Neural cell (in vitro differentiated cells): ENCODE data around the gene LMOD1. TPM values are rescaled to one million over a fixed set of nuclear protein-coding genes. Genes with fewer than 3 reads are reported as not detected.

Experiments used
- H2AFZ ChIP-seq: fragments of 200-600, 300-800 bp; sonication (generic), shearing (Covaris generic); 2 replicates; pipeline ENCODE4 v1.6.0; 2014; ENCODE audit warnings: low read depth, mild to moderate bottlenecking, antibody characterized with exemption, low read length, moderate library complexity
- H3F3A ChIP-seq: fragments of 200-600 bp; shearing (Covaris generic); 2 replicates; pipeline ENCODE4 v1.6.1; 2016; ENCODE audit warnings: mild to moderate bottlenecking, moderate library complexity, mixed read lengths, antibody characterized with exemption, low read length; ENCODE audit not compliant: insufficient read depth, poor library complexity, severe bottlenecking
- H3K27ac ChIP-seq: fragments of 200-600, 300-800 bp; sonication (generic), shearing (Covaris generic); 2 replicates; pipeline ENCODE4 v1.5.1; 2014; ENCODE audit warnings: mild to moderate bottlenecking, low read length, moderate library complexity
- H3K27me3 ChIP-seq: fragments of 300-800, 200-600 bp; sonication (generic), shearing (Covaris generic); 2 replicates; pipeline ENCODE4 v1.6.0; 2014; ENCODE audit warnings: mild to moderate bottlenecking, low read depth, low read length, moderate library complexity; ENCODE audit not compliant: insufficient read depth
- H3K36me3 ChIP-seq: fragments of 300-800, 200-600 bp; sonication (generic), shearing (Covaris generic); 2 replicates; pipeline ENCODE4 v1.5.1; 2014; ENCODE audit warnings: mild to moderate bottlenecking, antibody characterized with exemption, low read length, moderate library complexity; ENCODE audit not compliant: insufficient read depth
- H3K4me2 ChIP-seq: fragments of 300-800, 200-600 bp; sonication (generic), shearing (Covaris generic); 2 replicates; pipeline ENCODE4 v1.6.0; 2014; ENCODE audit warnings: mild to moderate bottlenecking, low read length
- H3K4me3 ChIP-seq: fragments of 300-800, 200-600 bp; sonication (generic), shearing (Covaris generic); 2 replicates; pipeline ENCODE4 v1.5.1; 2014; ENCODE audit warnings: mild to moderate bottlenecking, low read length, moderate library complexity
- H3K79me2 ChIP-seq: fragments of 200-600 bp; shearing (Covaris generic); replicated peaks from 2 replicates; pipeline ENCODE4 v1.6.0; 2014; ENCODE audit warnings: mild to moderate bottlenecking, low read length, moderate library complexity; ENCODE audit not compliant: insufficient read depth
- H3K9ac ChIP-seq: fragments of 300-800, 200-600 bp; sonication (generic), shearing (Covaris generic); 2 replicates; pipeline ENCODE4 v1.6.1; 2016; ENCODE audit warnings: mild to moderate bottlenecking, low read length, mixed read lengths
- H3K9me2 ChIP-seq: fragments of 200-600 bp; shearing (Covaris generic); 2 replicates; pipeline ENCODE4 v1.6.1; 2016; ENCODE audit warnings: mild to moderate bottlenecking, low read length, mixed read lengths; ENCODE audit not compliant: insufficient read depth
- H3K9me3 ChIP-seq: fragments of 200-600, 300-800 bp; sonication (generic), shearing (Covaris generic); 2 replicates; pipeline ENCODE4 v1.6.1; 2016; ENCODE audit warnings: mild to moderate bottlenecking, mixed run types, low read length, moderate library complexity, mixed read lengths
- H4K20me1 ChIP-seq: fragments of 200-600 bp; shearing (Covaris generic); 2 replicates; pipeline ENCODE4 v1.6.1; 2016; ENCODE audit warnings: mild to moderate bottlenecking, mixed run types; ENCODE audit not compliant: insufficient read depth
- EP300 ChIP-seq: fragments of 450-650 bp; conservative IDR thresholded peaks from 2 replicates; pipeline ENCODE4 v1.6.1; 2014; ENCODE audit warnings: antibody characterized with exemption, mild to moderate bottlenecking, moderate library complexity; ENCODE audit not compliant: poor library complexity, severe bottlenecking
- EZH2 ChIP-seq: fragments of 200-600, 300-800 bp; shearing (Covaris generic), sonication (generic); IDR thresholded peaks from 2 replicates; pipeline ENCODE4 v1.6.1; 2014; ENCODE audit warnings: antibody characterized with exemption, low read length, borderline replicate concordance, mild to moderate bottlenecking; ENCODE audit not compliant: insufficient read depth, poor library complexity, severe bottlenecking
- MXI1 ChIP-seq: fragments of 450-650 bp; conservative IDR thresholded peaks from 2 replicates; pipeline ENCODE4 v1.6.1; 2014; ENCODE audit warnings: antibody characterized with exemption, mild to moderate bottlenecking; ENCODE audit not compliant: poor library complexity, severe bottlenecking
- POLR2AphosphoS5 ChIP-seq: IDR thresholded peaks from 2 replicates; pipeline ENCODE4 v1.6.1; 2012
- RAD21 ChIP-seq: fragments of 450-650 bp; conservative IDR thresholded peaks from 2 replicates; pipeline ENCODE4 v1.6.1; 2014; ENCODE audit warnings: antibody characterized with exemption, mild to moderate bottlenecking, moderate library complexity
- SMC3 ChIP-seq: fragments of 450-650 bp; conservative IDR thresholded peaks from 2 replicates; pipeline ENCODE4 v1.6.1; 2014; ENCODE audit warnings: antibody characterized with exemption, mild to moderate bottlenecking, moderate library complexity; ENCODE audit not compliant: poor library complexity
- TAF1 ChIP-seq: IDR thresholded peaks from 2 replicates; pipeline ENCODE4 v1.6.1; 2012; ENCODE audit warnings: low read depth
- polyA plus RNA-seq: library from polyadenylated mRNA; depleted of rRNA; stranded (reverse); fragments of >200 nt; gene quantifications from 2 replicates; pipeline ENCODE4 v1.2.3, GENCODE V29; 2014
- TF ChIP-seq, protein P1 (sequence below): fragments of 450-650 bp; IDR thresholded peaks from 2 replicates; pipeline ENCODE4 v1.5.1; 2014; ENCODE audit warnings: antibody characterized with exemption, mild to moderate bottlenecking, moderate library complexity; ENCODE audit not compliant: poor library complexity, severe bottlenecking
- TF ChIP-seq, protein P2 (sequence below): IDR thresholded peaks from 2 replicates; pipeline ENCODE4 v1.6.1; 2012; ENCODE audit warnings: borderline replicate concordance

LMOD1 gene
- polyA plus RNA-seq, 1 donor from 2014 or later = not detected

DNA sequence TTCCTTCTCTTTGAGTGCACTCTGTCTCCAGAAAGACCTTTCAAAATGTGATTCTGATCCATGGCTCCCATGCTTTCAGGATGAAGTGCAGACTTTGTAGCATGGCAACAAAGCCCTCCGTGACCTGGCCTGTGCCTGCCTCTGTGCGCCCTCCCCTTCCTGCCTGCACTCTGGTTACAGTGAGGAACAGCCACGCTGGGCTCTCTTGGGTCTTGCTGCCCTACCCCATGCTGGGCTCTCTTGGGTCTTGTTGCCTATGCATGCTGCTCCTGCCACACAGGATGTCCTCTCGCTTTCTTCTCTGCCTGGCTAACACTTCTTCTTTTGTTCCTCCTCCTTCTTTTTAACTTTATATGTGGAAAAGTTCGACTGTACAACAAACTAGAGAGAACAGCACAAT is 28.0 kb downstream of the LMOD1 start:
- no peak for TF ChIP-seq EZH2
- TF ChIP-seq, protein P1, sequence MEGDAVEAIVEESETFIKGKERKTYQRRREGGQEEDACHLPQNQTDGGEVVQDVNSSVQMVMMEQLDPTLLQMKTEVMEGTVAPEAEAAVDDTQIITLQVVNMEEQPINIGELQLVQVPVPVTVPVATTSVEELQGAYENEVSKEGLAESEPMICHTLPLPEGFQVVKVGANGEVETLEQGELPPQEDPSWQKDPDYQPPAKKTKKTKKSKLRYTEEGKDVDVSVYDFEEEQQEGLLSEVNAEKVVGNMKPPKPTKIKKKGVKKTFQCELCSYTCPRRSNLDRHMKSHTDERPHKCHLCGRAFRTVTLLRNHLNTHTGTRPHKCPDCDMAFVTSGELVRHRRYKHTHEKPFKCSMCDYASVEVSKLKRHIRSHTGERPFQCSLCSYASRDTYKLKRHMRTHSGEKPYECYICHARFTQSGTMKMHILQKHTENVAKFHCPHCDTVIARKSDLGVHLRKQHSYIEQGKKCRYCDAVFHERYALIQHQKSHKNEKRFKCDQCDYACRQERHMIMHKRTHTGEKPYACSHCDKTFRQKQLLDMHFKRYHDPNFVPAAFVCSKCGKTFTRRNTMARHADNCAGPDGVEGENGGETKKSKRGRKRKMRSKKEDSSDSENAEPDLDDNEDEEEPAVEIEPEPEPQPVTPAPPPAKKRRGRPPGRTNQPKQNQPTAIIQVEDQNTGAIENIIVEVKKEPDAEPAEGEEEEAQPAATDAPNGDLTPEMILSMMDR = no peak
- no peak for TF ChIP-seq TAF1
- TF ChIP-seq RAD21 = no peak
- TF ChIP-seq, protein P2, sequence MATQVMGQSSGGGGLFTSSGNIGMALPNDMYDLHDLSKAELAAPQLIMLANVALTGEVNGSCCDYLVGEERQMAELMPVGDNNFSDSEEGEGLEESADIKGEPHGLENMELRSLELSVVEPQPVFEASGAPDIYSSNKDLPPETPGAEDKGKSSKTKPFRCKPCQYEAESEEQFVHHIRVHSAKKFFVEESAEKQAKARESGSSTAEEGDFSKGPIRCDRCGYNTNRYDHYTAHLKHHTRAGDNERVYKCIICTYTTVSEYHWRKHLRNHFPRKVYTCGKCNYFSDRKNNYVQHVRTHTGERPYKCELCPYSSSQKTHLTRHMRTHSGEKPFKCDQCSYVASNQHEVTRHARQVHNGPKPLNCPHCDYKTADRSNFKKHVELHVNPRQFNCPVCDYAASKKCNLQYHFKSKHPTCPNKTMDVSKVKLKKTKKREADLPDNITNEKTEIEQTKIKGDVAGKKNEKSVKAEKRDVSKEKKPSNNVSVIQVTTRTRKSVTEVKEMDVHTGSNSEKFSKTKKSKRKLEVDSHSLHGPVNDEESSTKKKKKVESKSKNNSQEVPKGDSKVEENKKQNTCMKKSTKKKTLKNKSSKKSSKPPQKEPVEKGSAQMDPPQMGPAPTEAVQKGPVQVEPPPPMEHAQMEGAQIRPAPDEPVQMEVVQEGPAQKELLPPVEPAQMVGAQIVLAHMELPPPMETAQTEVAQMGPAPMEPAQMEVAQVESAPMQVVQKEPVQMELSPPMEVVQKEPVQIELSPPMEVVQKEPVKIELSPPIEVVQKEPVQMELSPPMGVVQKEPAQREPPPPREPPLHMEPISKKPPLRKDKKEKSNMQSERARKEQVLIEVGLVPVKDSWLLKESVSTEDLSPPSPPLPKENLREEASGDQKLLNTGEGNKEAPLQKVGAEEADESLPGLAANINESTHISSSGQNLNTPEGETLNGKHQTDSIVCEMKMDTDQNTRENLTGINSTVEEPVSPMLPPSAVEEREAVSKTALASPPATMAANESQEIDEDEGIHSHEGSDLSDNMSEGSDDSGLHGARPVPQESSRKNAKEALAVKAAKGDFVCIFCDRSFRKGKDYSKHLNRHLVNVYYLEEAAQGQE = no peak
- no peak for TF ChIP-seq MXI1
- no peak for TF ChIP-seq SMC3
- H3K79me2 ChIP-seq = no peaks in the 10 kb centered on the region
- no peaks in the 10 kb centered on the region for H3K9me2 ChIP-seq
- H3K27me3 ChIP-seq = no peaks in the 10 kb centered on the region
- no peak overlapping the region for H3K9ac ChIP-seq
- no peaks in the 10 kb centered on the region for H3F3A ChIP-seq
- H3K4me3 ChIP-seq = no peak overlapping the region
- no peak overlapping the region for H3K27ac ChIP-seq
- no peak overlapping the region for H3K4me2 ChIP-seq
- H2AFZ ChIP-seq = no peak overlapping the region
- no peaks in the 10 kb centered on the region for H4K20me1 ChIP-seq
- no peaks in the 10 kb centered on the region for H3K36me3 ChIP-seq
- H3K9me3 ChIP-seq = no peaks in the 10 kb centered on the region

DNA sequence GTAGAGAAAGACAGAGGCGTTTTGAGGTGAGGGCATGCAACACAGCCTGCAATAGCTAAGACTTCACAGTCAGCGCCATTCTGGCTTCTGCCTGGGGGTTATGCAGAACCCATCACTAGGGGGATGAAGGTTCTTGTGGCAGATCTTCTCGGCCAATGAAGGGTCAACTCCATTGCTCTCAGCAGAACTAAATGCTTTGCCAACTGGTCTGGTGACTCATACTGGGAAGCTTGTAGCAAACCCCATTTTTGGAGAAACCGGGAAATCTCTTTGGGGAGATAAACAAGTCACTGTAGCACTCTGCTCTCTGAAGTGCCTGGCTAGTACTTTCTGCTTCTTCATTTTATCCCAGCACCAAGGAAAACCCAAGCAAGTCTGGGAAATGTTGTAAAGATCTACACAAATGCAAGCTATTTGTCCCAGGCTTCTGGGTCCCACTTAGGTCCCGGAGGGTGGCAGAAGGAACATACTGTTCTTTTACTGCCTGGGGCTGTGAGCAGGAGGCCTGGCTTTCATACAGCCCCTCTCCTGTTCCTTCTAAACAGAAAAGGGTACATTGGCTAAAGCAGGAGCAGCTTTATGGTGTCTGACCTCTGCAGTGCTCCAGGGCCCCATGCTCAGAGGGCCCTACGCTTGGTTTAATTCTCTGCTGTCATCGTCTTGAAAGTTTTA is 28.9 kb downstream of the LMOD1 start:
- TF ChIP-seq SMC3 = no peak
- TF ChIP-seq, protein P2 = no peak
- no peak for TF ChIP-seq EZH2
- TF ChIP-seq, protein P1 = no peak
- TF ChIP-seq RAD21 = no peak
- TF ChIP-seq TAF1 = no peak
- no peak for TF ChIP-seq EP300
- TF ChIP-seq POLR2AphosphoS5 = no peak
- no peak for TF ChIP-seq MXI1

More for the DNA sequence above, 28.9 kb downstream of the LMOD1 start:
- Histone ChIP-seq H3K9ac (no peak overlapping the region), H3K9me3 (no peaks in the 10 kb centered on the region), H3K4me3 (no peak overlapping the region), H3K27me3 (no peaks in the 10 kb centered on the region), H3F3A (no peaks in the 10 kb centered on the region), H3K4me2 (no peak overlapping the region), H3K27ac (no peak overlapping the region), H2AFZ (no peak overlapping the region), H4K20me1 (no peaks in the 10 kb centered on the region), H3K9me2 (no peaks in the 10 kb centered on the region), H3K36me3 (no peaks in the 10 kb centered on the region), H3K79me2 (no peaks in the 10 kb centered on the region)
